CD4-positive, alpha-beta T cell (primary cell): Measurements from ENCODE around the gene UPK1A. TPM values are rescaled to one million over a fixed set of nuclear protein-coding genes. Genes with fewer than 3 reads are reported as not detected.
A peak's percentile ranks its signal among the peaks of the same experiment; 100 is the strongest.

ENCODE experiments used
- ATAC-seq: fragments of 200-7000 bp; cut with Tn5 transposase; one replicate; pipeline ENCODE4 v1.10.0; 2022; ENCODE audit warnings: mild to moderate bottlenecking; ENCODE audit not compliant: poor library complexity
- CTCF ChIA-PET: fragments of 350-600 bp; sonication (Branson Sonifier 250); formaldehyde crosslinking; loops from one replicate; lab custom pipeline; 2021; ENCODE audit warnings: antibody characterized with exemption, inconsistent platforms; lab: Charles Lee
- POLR2A ChIA-PET: fragments of 350-600 bp; sonication (Branson Sonifier 250); formaldehyde crosslinking; loops from one replicate; lab custom pipeline; 2021; ENCODE audit warnings: antibody characterized with exemption, inconsistent platforms; lab: Charles Lee
- DNase-seq, 14 experiments: peaks; one replicate each; pipeline ENCODE4 v3.0.0-alpha.2; 2013 to 2020; ENCODE audit warnings: mixed read lengths in 2 of 14
- H3K27ac ChIP-seq, 2 donors: one replicate each; pipeline versions ENCODE4 v1.5.1 to v1.7.0; 2013; ENCODE audit warnings: low read length in 2 of 2, low read depth in 1 of 2, mild to moderate bottlenecking in 1 of 2
- H3K27me3 ChIP-seq, 2 experiments: 1 replicate in 1 of 2; 2 replicates in 1 of 2; pipeline versions ENCODE4 v1.6.1 to v1.7.0; 2013; ENCODE audit warnings: low read length in 2 of 2, control low read depth in 1 of 2, mild to moderate bottlenecking in 1 of 2, moderate library complexity in 1 of 2; ENCODE audit not compliant: insufficient read depth in 2 of 2, control insufficient read depth in 1 of 2
- H3K36me3 ChIP-seq: one replicate; pipeline ENCODE4 v1.6.1; 2013; ENCODE audit warnings: low read length, control low read depth; ENCODE audit not compliant: insufficient read depth
- H3K4me1 ChIP-seq: one replicate; pipeline ENCODE4 v1.6.1; 2013; ENCODE audit warnings: low read length, control low read depth; ENCODE audit not compliant: insufficient read depth
- H3K4me3 ChIP-seq: one replicate; pipeline ENCODE4 v1.5.1; 2013; ENCODE audit warnings: mild to moderate bottlenecking, low read length, moderate library complexity
- H3K9me3 ChIP-seq, 2 experiments: 1 replicate in 1 of 2; 2 replicates in 1 of 2; pipeline versions ENCODE4 v1.6.1 to v1.7.0; 2013; ENCODE audit warnings: low read length in 2 of 2, mild to moderate bottlenecking in 2 of 2, control low read depth in 1 of 2, moderate library complexity in 1 of 2; ENCODE audit not compliant: control insufficient read depth in 1 of 2, insufficient read depth in 1 of 2
- H3K27ac Mint-ChIP-seq: one replicate; pipeline ENCODE4 v1.8.0; 2020; ENCODE audit warnings: mixed read lengths
- H3K27me3 Mint-ChIP-seq: one replicate; pipeline ENCODE4 v1.8.0; 2021; ENCODE audit warnings: mixed read lengths
- H3K36me3 Mint-ChIP-seq: one replicate; pipeline ENCODE4 v1.8.0; 2021; ENCODE audit warnings: low read depth, mixed read lengths
- H3K4me1 Mint-ChIP-seq: one replicate; pipeline ENCODE4 v1.8.0; 2021; ENCODE audit warnings: low read depth, mixed read lengths
- H3K4me3 Mint-ChIP-seq: one replicate; pipeline ENCODE4 v1.8.0; 2020; ENCODE audit warnings: mild to moderate bottlenecking, mixed read lengths
- H3K9me3 Mint-ChIP-seq: one replicate; pipeline ENCODE4 v1.8.0; 2020; ENCODE audit warnings: mixed read lengths
- CTCF ChIP-seq: fragments of 200-600 bp; IDR thresholded peaks from one replicate; pipeline ENCODE4 v1.8.0; 2022; ENCODE audit warnings: antibody characterized with exemption, mild to moderate bottlenecking
- intact Hi-C, 2 experiments: fragments of 100-400 bp; cut with DNase I in 1 of 2; cut with micrococcal nuclease in 1 of 2; formaldehyde crosslinking; loops; one replicate each; pipeline versions ENCODE4 v1.15.1 to v1.9.0; 2023 to 2025; cut with DNase I, micrococcal nuclease
- total RNA-seq, 174 experiments: library from RNA in 2 of 174; stranded (reverse) in 2 of 174; gene quantifications; one replicate each; pipeline ENCODE4 v1.2.3 and lab custom pipeline; 2021 to 2026

Gene UPK1A
- total RNA-seq, 2 experiments from 2014 or later, result 0.36 to 0.47 TPM

GRCh38 chr19:35713506-35713850 lies 47.2 kb downstream of the UPK1A start:
- Histone ChIP-seq H3K36me3 (no peaks in the 10 kb centered on the region), H3K9me3 (no peaks in the 10 kb centered on the region), H3K4me3 (peak overlapping the region; percentile 9), H3K27ac (peak overlapping the region in 1 of 2 donors; percentile 32), H3K27me3 (no peaks in the 10 kb centered on the region), H3K4me1 (peaks cover 75% of the 10 kb centered on the region)
- Mint-ChIP-seq H3K4me3 (peak overlapping the region; percentile 83), H3K36me3 (peaks cover 11% of the 10 kb centered on the region), H3K4me1 (peaks cover 61% of the 10 kb centered on the region), H3K27ac (peak overlapping the region; percentile 89), H3K27me3 (no peaks in the 10 kb centered on the region), H3K9me3 (no peaks in the 10 kb centered on the region)
- ChIA-PET CTCF (interaction anchor here (1.4 kb wide), 1 partner anchor 21 kb away, joined by 3 read pairs; no protein-coding TSS in a partner anchor), POLR2A (interaction anchor here (1.2 to 6.3 kb wide), 4 partner anchors 11 to 32 kb away, joined by 3 to 63 read pairs (median 6); partner anchors contain the start of genes IGFLR1, PSENEN and U2AF1L4)
- ATAC-seq, result no peak
- intact Hi-C loops, result loop anchor here (1.0 to 10.0 kb wide), 2 partner anchors 11 to 449 kb away; partner anchors contain the start of gene USF2 (in 1 of the 2)
- peak in 2 of 14 experiments; percentile 37 to 64 for DNase-seq
- TF ChIP-seq CTCF, result no peak

GRCh38 chr19:35713904-35714495 lies 47.7 kb downstream of the UPK1A start:
- ATAC-seq (no peak), DNase-seq (no peak)
- H3K36me3 Mint-ChIP-seq, result peaks cover 11% of the 10 kb centered on the region
- H3K36me3 ChIP-seq, result no peaks in the 10 kb centered on the region
- H3K9me3 ChIP-seq, result no peaks in the 10 kb centered on the region
- intact Hi-C loops, result loop anchor here (1.0 to 10.0 kb wide), 2 partner anchors 12 to 449 kb away; partner anchors contain the start of gene USF2 (in 1 of the 2)
- H3K27ac ChIP-seq, result no peak overlapping the region
- peak overlapping the region; percentile 83 for H3K4me3 Mint-ChIP-seq
- ChIA-PET CTCF (no interaction called here), POLR2A (interaction anchor here (1.2 to 6.3 kb wide), 3 partner anchors 12 to 31 kb away, joined by 3 to 63 read pairs (median 6); partner anchors contain the start of genes PSENEN and U2AF1L4)
- H3K27ac Mint-ChIP-seq, result peak overlapping the region; percentile 89
- no peaks in the 10 kb centered on the region for H3K9me3 Mint-ChIP-seq
- H3K27me3 Mint-ChIP-seq, result no peaks in the 10 kb centered on the region
- no peak for TF ChIP-seq CTCF
- peaks cover 80% of the 10 kb centered on the region for H3K4me1 ChIP-seq
- H3K4me3 ChIP-seq, result peak overlapping the region; percentile 9
- no peaks in the 10 kb centered on the region for H3K27me3 ChIP-seq
- H3K4me1 Mint-ChIP-seq, result peaks cover 66% of the 10 kb centered on the region

GRCh38 chr19:35714601-35715354 lies 48.5 kb downstream of the UPK1A start:
- Mint-ChIP-seq H3K4me1 (peaks cover 73% of the 10 kb centered on the region), H3K36me3 (peaks cover 17% of the 10 kb centered on the region), H3K4me3 (peak overlapping the region; percentile 83), H3K9me3 (no peaks in the 10 kb centered on the region), H3K27me3 (no peaks in the 10 kb centered on the region), H3K27ac (peak overlapping the region; percentile 89)
- intact Hi-C loops, result loop anchor here (5.0 to 10.0 kb wide), 3 partner anchors 43 to 450 kb away; partner anchors contain the start of genes COX6B1 (in 1 of the 2), HSPB6 (in 1 of the 2), PROSER3 (in 1 of the 2) and USF2 (in 1 of the 2)
- ATAC-seq (no peak), DNase-seq (peak in 2 of 14 experiments; percentile 26 to 41)
- CTCF ChIA-PET, result no interaction called here
- peaks cover 88% of the 10 kb centered on the region for H3K4me1 ChIP-seq
- TF ChIP-seq CTCF, result no peak
- H3K27me3 ChIP-seq, result no peaks in the 10 kb centered on the region
- H3K4me3 ChIP-seq, result no peak overlapping the region
- POLR2A ChIA-PET, result interaction anchor here (1.0 to 6.3 kb wide), 4 partner anchors 12 to 30 kb away, joined by 3 to 63 read pairs (median 4); partner anchors contain the start of gene U2AF1L4
- no peak overlapping the region for H3K27ac ChIP-seq
- H3K9me3 ChIP-seq, result no peaks in the 10 kb centered on the region
- H3K36me3 ChIP-seq, result peaks cover 3% of the 10 kb centered on the region
